ENCODE results near the gene KRTCAP2. TPM values are rescaled to one million over a fixed set of nuclear protein-coding genes. Genes with fewer than 3 reads are reported as not detected.
A peak's percentile ranks its signal among the peaks of the same experiment; 100 is the strongest.
"Not testable (repeated sequence)": the region's sequence is repeated elsewhere in the genome, so short reads cannot be mapped to it uniquely, and the experiment has no call there.

Gene KRTCAP2
- total RNA-seq, 4 donors from 2014 or later = 80.8 to 144 (median 92.3) TPM

DNA sequence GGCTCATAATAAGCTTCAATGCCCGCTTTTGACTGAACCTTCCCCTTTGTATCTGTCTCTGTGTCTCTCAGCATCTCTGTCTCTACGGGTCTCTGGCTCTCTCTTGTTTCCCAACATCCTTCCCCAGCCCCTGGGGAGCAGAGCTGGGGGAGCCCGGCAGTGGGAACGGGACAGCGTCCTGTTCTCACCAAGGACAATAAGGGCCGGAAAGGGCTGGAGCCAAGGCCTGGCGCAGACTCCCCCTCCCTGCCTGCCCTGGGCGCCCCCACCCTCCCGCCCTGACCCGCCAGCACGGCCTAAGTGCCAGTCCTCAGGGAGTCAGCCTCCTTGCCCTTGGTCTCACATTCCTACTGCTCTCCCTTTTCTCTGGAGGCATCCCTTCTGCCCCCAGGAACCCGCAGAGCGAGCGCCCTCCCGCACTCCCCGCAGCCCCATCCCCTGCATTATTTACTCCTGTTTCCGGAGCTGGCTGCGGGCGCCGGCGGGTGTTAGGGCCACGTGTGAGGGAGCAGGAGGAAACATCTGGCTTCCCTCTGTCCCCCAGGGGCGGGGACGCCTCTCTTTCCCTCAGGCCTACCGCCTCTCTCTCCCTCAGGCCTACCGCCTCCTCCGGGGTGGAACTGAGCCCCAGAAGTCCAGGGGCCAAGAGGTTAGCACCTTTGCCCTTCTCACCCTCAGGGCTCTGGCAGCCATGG, 6.5 kb downstream of the KRTCAP2 start:
- H3K4me1 ChIP-seq = peaks cover 0 to 37% (median 11%) of the 10 kb centered on the region in 3 donors
- H3K27me3 ChIP-seq = no peaks in the 10 kb centered on the region
- peak overlapping the region in 1 of 2 donors; percentile 20 for H3K4me3 ChIP-seq
- peaks cover 0 to 27% of the 10 kb centered on the region in 2 donors for H3K36me3 ChIP-seq
- TF ChIP-seq, protein P1, sequence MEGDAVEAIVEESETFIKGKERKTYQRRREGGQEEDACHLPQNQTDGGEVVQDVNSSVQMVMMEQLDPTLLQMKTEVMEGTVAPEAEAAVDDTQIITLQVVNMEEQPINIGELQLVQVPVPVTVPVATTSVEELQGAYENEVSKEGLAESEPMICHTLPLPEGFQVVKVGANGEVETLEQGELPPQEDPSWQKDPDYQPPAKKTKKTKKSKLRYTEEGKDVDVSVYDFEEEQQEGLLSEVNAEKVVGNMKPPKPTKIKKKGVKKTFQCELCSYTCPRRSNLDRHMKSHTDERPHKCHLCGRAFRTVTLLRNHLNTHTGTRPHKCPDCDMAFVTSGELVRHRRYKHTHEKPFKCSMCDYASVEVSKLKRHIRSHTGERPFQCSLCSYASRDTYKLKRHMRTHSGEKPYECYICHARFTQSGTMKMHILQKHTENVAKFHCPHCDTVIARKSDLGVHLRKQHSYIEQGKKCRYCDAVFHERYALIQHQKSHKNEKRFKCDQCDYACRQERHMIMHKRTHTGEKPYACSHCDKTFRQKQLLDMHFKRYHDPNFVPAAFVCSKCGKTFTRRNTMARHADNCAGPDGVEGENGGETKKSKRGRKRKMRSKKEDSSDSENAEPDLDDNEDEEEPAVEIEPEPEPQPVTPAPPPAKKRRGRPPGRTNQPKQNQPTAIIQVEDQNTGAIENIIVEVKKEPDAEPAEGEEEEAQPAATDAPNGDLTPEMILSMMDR (IDR thresholded peaks at IDR 0.05) = no peak
- peak; percentile 15 for TF ChIP-seq POLR2AphosphoS5 (IDR thresholded peaks at IDR 0.05)
- 62% methylated on average over 6 of the region's 27 CpGs; no CpG with 5 or more reads in 1 of the 2 donors for WGBS, 2 donors (ENCODE audit: low coverage in 1 of 2)
- H3K9me3 ChIP-seq = no peaks in the 10 kb centered on the region
- H3K27ac ChIP-seq = peak overlapping the region in 3 of 4 donors; percentile 51 to 68 (median 63)
- ATAC-seq = peak; percentile 73

DNA sequence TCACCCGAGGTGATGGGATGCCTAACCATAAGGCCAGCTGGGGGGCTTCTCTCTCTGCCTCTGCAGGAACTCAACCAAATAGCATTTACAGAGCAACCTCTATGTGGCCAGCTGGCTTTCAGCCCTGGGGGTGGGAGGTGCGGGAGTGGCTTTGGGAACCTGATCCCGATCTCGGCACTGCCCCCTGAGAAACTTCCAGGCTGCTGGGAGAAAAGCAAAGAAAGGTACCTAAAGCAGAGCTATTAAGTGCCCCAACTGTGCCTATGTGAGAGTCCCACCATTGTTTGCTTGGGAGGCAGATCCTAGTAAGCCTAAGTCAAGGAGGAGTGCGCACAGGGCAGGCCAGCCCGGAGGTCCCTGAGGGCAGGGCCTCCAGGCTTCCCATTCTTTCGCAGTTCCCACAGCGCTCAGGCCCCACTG, 7.0 kb downstream of the KRTCAP2 start:
- H3K27me3 ChIP-seq = no peaks in the 10 kb centered on the region
- TF ChIP-seq EP300 (IDR thresholded peaks at IDR 0.05) = no peak
- no peak for TF ChIP-seq POLR2AphosphoS5 (IDR thresholded peaks at IDR 0.05)
- no peak for TF ChIP-seq POLR2A (IDR thresholded peaks at IDR 0.05)
- TF ChIP-seq, protein P1 (IDR thresholded peaks at IDR 0.05) = no peak
- 73% methylated on average over 4 of the region's 8 CpGs; no CpG with 5 or more reads in 1 of the 2 donors for WGBS, 2 donors (ENCODE audit: low coverage in 1 of 2)
- peak overlapping the region in 3 of 4 donors; percentile 51 to 68 (median 63) for H3K27ac ChIP-seq
- peaks cover 0 to 31% (median 11%) of the 10 kb centered on the region in 3 donors for H3K4me1 ChIP-seq
- no peak overlapping the region for H3K4me3 ChIP-seq
- H3K36me3 ChIP-seq = peaks cover 0 to 26% of the 10 kb centered on the region in 2 donors
- ATAC-seq = no peak
- no peaks in the 10 kb centered on the region for H3K9me3 ChIP-seq

DNA sequence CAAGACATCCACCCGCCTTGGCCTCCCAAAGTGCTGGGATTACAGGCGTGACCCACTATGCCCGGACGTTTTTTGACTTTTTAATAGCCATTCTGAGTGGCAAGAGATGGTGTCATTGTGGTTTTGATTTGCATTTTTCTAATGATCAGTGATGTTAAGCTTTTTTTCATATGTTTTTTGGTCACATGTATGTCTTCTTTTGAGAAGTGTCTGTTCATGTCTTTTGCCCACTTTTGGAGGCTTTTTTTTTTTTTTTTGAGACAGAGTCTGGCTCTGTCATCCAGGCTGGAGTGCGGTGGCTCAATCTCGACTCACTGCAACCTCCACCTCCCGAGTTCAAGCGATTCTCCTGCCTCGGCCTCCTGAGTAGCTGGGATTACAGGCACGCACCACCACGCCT, 8.5 kb downstream of the KRTCAP2 start:
- Histone ChIP-seq H3K36me3 (peaks cover 0 to 12% of the 10 kb centered on the region in 2 donors), H3K4me1 (peaks cover 0 to 26% (median 11%) of the 10 kb centered on the region in 3 donors)
- H3K4me3 ChIP-seq, H3K9me3 ChIP-seq, H3K27ac ChIP-seq, ATAC-seq, H3K27me3 ChIP-seq: not testable (repeated sequence)
- 91% methylated on average over 4 of the region's 11 CpGs; no CpG with 5 or more reads in 1 of the 2 donors for WGBS, 2 donors (ENCODE audit: low coverage in 1 of 2)

DNA sequence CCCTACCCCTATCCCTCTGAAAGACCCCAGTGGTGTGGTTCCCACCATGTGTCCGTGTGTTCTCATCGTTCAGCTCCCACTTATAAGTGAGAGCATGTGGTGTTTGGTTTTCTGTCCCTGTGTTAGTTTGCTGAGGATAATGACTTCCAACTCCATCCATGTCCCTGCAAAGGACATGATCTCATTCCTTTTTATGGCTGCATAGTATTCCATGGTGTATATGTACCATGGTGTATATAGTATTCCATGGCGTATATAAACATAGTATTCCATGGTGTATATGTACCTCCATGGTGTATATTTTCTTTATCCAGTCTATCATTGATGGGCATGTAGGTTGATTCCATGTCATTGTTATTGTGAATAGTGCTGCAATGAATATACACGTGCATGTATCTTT, 9.3 kb downstream of the KRTCAP2 start:
- H3K9me3 ChIP-seq, H3K27me3 ChIP-seq, H3K36me3 ChIP-seq, H3K4me3 ChIP-seq, ATAC-seq, H3K27ac ChIP-seq: not testable (repeated sequence)
- peaks cover 0 to 26% (median 11%) of the 10 kb centered on the region in 3 donors for H3K4me1 ChIP-seq
- WGBS, 2 donors (ENCODE audit: low coverage in 1 of 2) = 89 to 91% methylated on average over 3 to 4 of the region's 4 CpGs

DNA sequence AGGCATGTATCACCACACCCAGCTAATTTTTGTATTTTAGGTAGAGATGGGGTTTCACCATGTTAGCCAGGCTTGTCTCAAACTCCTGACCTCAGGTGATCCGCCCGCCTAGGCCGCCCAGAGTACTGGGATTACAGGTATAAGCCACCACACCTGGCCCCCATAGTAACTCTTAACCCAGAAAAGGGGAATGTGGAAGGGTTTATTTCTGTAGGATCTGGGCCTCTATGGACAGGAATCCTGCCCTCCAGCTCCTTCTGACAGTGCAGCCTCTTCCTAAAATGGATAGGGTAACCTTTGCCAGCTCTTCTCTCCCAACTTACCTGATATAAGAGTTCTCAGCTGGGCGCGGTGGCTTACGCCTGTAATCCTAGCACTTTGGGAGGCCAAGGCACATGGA, 10.5 kb downstream of the KRTCAP2 start:
- H3K36me3 ChIP-seq, H3K9me3 ChIP-seq, H3K4me3 ChIP-seq, H3K27me3 ChIP-seq, H3K27ac ChIP-seq, ATAC-seq: not testable (repeated sequence)
- 80 to 100% methylated on average over 1 to 2 of the region's 6 CpGs for WGBS, 2 donors (ENCODE audit: low coverage in 1 of 2)
- H3K4me1 ChIP-seq = peaks cover 0 to 19% (median 9%) of the 10 kb centered on the region in 3 donors

DNA sequence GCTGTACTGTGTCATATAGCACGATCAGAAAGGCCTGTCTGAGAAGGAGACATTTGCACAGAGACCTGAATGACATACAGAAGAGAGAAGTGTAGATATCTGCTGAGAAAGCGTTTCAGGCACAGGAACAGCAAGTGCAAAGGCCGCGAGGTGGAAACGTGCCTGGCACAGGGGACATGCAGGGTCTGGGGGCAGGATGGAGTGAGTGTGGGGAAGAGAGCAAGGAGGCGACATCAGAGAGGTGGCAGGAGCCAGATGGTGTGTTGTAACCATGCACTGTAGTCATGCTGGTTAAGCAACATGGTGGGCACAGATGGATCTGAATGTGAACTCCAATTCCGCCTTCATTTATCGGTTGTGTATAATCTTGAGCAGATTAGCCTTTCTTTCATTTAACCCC, 13.0 kb downstream of the KRTCAP2 start:
- H3K4me3 ChIP-seq = no peak overlapping the region
- no peaks in the 10 kb centered on the region for H3K9me3 ChIP-seq
- ATAC-seq = no peak
- no peaks in the 10 kb centered on the region for H3K36me3 ChIP-seq
- no peaks in the 10 kb centered on the region for H3K4me1 ChIP-seq
- no peaks in the 10 kb centered on the region for H3K27me3 ChIP-seq
- TF ChIP-seq, protein P1 (IDR thresholded peaks at IDR 0.05) = no peak
- no peak for TF ChIP-seq POLR2AphosphoS5 (IDR thresholded peaks at IDR 0.05)
- TF ChIP-seq POLR2A (IDR thresholded peaks at IDR 0.05) = no peak
- TF ChIP-seq EP300 (IDR thresholded peaks at IDR 0.05) = no peak
- whole genome bisulfite sequencing, 2 donors (ENCODE audit: low coverage in 1 of 2) = 74 to 96% methylated on average over 4 to 6 of the region's 8 CpGs
- H3K27ac ChIP-seq = no peak overlapping the region
